ENCODE measurements around the gene GMDS. TPM values are rescaled to one million over a fixed set of nuclear protein-coding genes. Genes with fewer than 3 reads are reported as not detected.

GMDS gene
- total RNA-seq, 2 donors from 2014 or later: 25.4 to 29.5 TPM

DNA sequence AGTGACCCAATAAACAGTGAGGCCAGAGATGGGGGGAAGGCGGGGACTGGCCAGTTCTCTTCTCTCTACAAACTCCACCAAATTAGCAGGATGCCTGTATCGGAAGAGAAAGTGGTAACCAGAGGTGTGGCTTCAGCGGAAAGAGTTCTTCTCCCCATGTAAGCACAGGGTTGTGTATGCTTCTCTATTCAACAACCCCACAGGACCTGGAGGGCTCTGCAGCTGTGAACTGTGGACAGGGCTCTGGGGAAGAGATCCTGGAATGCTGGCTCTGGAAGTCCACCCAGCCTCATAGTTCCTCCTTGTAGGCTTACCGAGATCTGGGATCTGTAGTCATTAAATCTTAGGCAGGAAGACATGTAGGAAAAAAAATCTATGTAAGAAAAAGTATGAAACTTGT lies 449.5 kb downstream of the GMDS start:
- Mint-ChIP-seq H3K9me3 (no peaks in the 10 kb centered on the region), H3K4me3 (no peak overlapping the region), H3K4me1 (peaks cover 4% of the 10 kb centered on the region), H3K27ac (no peak overlapping the region), H3K27me3 (ENCODE audit: insufficient read depth) (no peaks in the 10 kb centered on the region), H3K36me3 (ENCODE audit: low read depth) (no peaks in the 10 kb centered on the region)
- WGBS, 2 experiments (ENCODE audit: insufficient coverage in 1 of 2, insufficient read length in 1 of 2): 92 to 100% methylated on average over 1 to 4 of the region's 4 CpGs
- Histone ChIP-seq H3K27me3 (ENCODE audit: control insufficient read depth, insufficient read depth, low read length, poor library complexity, severe bottlenecking) (no peaks in the 10 kb centered on the region), H3K27ac (ENCODE audit: low read depth, low read length) (no peak overlapping the region), H3K4me3 (ENCODE audit: low read length) (no peak overlapping the region), H3K9me3 (ENCODE audit: control insufficient read depth, low read length) (no peaks in the 10 kb centered on the region), H3K9ac (ENCODE audit: extremely low read depth, low read length, poor library complexity, severe bottlenecking) (no peak overlapping the region), H3K4me1 (ENCODE audit: control insufficient read depth, insufficient read depth, low read length) (no peaks in the 10 kb centered on the region), H3K36me3 (ENCODE audit: control insufficient read depth, insufficient read depth, low read length) (no peaks in the 10 kb centered on the region)
- DNase-seq: no peak
- TF ChIP-seq, protein P1, sequence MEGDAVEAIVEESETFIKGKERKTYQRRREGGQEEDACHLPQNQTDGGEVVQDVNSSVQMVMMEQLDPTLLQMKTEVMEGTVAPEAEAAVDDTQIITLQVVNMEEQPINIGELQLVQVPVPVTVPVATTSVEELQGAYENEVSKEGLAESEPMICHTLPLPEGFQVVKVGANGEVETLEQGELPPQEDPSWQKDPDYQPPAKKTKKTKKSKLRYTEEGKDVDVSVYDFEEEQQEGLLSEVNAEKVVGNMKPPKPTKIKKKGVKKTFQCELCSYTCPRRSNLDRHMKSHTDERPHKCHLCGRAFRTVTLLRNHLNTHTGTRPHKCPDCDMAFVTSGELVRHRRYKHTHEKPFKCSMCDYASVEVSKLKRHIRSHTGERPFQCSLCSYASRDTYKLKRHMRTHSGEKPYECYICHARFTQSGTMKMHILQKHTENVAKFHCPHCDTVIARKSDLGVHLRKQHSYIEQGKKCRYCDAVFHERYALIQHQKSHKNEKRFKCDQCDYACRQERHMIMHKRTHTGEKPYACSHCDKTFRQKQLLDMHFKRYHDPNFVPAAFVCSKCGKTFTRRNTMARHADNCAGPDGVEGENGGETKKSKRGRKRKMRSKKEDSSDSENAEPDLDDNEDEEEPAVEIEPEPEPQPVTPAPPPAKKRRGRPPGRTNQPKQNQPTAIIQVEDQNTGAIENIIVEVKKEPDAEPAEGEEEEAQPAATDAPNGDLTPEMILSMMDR (conservative IDR thresholded peaks at IDR 0.05): no peak

DNA sequence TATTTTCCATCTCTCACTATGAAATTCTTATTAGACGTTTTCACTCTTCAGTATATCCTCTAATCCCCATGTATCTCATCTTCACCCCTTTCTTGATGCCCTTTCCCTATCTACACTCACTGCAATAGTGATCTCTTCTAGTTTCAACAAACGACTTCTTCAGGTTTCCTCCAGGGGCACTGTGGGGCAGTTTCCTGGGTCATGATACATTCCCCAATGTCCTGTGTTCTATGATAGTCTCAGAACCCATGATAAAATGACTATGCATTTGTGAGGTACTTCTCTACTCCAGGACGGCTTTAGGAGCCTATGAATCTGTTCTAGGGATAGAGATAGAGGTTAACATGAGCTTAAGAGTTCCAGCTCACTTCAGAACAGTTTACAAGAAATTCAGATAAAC lies 452.4 kb downstream of the GMDS start:
- no peak overlapping the region for H3K9ac ChIP-seq (ENCODE audit: extremely low read depth, low read length, poor library complexity, severe bottlenecking)
- TF ChIP-seq, protein P1 (conservative IDR thresholded peaks at IDR 0.05): peak; percentile 78
- peak; percentile 80 for DNase-seq
- no peak overlapping the region for H3K27ac ChIP-seq (ENCODE audit: low read depth, low read length)
- H3K9me3 ChIP-seq (ENCODE audit: control insufficient read depth, low read length): no peaks in the 10 kb centered on the region
- H3K4me1 ChIP-seq (ENCODE audit: control insufficient read depth, insufficient read depth, low read length): no peaks in the 10 kb centered on the region
- no peak overlapping the region for H3K27ac Mint-ChIP-seq
- H3K36me3 ChIP-seq (ENCODE audit: control insufficient read depth, insufficient read depth, low read length): no peaks in the 10 kb centered on the region
- no peaks in the 10 kb centered on the region for H3K27me3 ChIP-seq (ENCODE audit: control insufficient read depth, insufficient read depth, low read length, poor library complexity, severe bottlenecking)
- no peaks in the 10 kb centered on the region for H3K36me3 Mint-ChIP-seq (ENCODE audit: low read depth)
- H3K9me3 Mint-ChIP-seq: no peaks in the 10 kb centered on the region
- H3K27me3 Mint-ChIP-seq (ENCODE audit: insufficient read depth): no peaks in the 10 kb centered on the region
- H3K4me3 ChIP-seq (ENCODE audit: low read length): no peak overlapping the region
- H3K4me3 Mint-ChIP-seq: no peak overlapping the region
- peaks cover 2% of the 10 kb centered on the region for H3K4me1 Mint-ChIP-seq
- WGBS, 2 experiments (ENCODE audit: insufficient coverage in 1 of 2, insufficient read length in 1 of 2): 25 to 28% methylated on average over 2 to 3 of the region's 3 CpGs

- no peaks in the 10 kb centered on the region for H3K4me1 ChIP-seq (ENCODE audit: control insufficient read depth, insufficient read depth, low read length)
- TF ChIP-seq, protein P1 (conservative IDR thresholded peaks at IDR 0.05): no peak
- H3K27ac ChIP-seq (ENCODE audit: low read depth, low read length): no peak overlapping the region
- no peak overlapping the region for H3K9ac ChIP-seq (ENCODE audit: extremely low read depth, low read length, poor library complexity, severe bottlenecking)
- H3K27ac Mint-ChIP-seq: no peak overlapping the region
- no peaks in the 10 kb centered on the region for H3K27me3 ChIP-seq (ENCODE audit: control insufficient read depth, insufficient read depth, low read length, poor library complexity, severe bottlenecking)
- no peaks in the 10 kb centered on the region for H3K9me3 ChIP-seq (ENCODE audit: control insufficient read depth, low read length)
- no peaks in the 10 kb centered on the region for H3K36me3 ChIP-seq (ENCODE audit: control insufficient read depth, insufficient read depth, low read length)
- H3K4me1 Mint-ChIP-seq: no peaks in the 10 kb centered on the region
- H3K9me3 Mint-ChIP-seq: no peaks in the 10 kb centered on the region
- H3K4me3 Mint-ChIP-seq: no peak overlapping the region
- no peak for DNase-seq
- no peak overlapping the region for H3K4me3 ChIP-seq (ENCODE audit: low read length)
- H3K27me3 Mint-ChIP-seq (ENCODE audit: insufficient read depth): no peaks in the 10 kb centered on the region
- 93 to 100% methylated on average over 1 to 3 of the region's 3 CpGs for WGBS, 2 experiments (ENCODE audit: insufficient coverage in 1 of 2, insufficient read length in 1 of 2)
- H3K36me3 Mint-ChIP-seq (ENCODE audit: low read depth): no peaks in the 10 kb centered on the region
These were observed 454.7 kb downstream of the GMDS start for GRCh38 chr6:1790684-1791083.

Data from endodermal cell (in vitro differentiated cells).